Left ventricle myocardium inferior (tissue), 1 donor: ENCODE measurements around the gene LAMC3. TPM values are rescaled to one million over a fixed set of nuclear protein-coding genes. Genes with fewer than 3 reads are reported as not detected.
"Not testable (repeated sequence)": the region's sequence is repeated elsewhere in the genome, so short reads cannot be mapped to it uniquely, and the experiment has no call there.

Experiments
- DNase-seq: peaks from one replicate; pipeline ENCODE4 v3.0.0-alpha.2; 2020
- H3K27ac ChIP-seq: fragments of 200-600 bp; replicated peaks from 2 replicates; pipeline ENCODE4 v1.8.0; 2021
- H3K27me3 ChIP-seq: fragments of 200-600 bp; 2 replicates; pipeline ENCODE4 v1.8.0; 2021; ENCODE audit warnings: low read depth
- H3K36me3 ChIP-seq: fragments of 200-600 bp; 2 replicates; pipeline ENCODE4 v1.8.0; 2021
- H3K4me1 ChIP-seq: fragments of 200-600 bp; 2 replicates; pipeline ENCODE4 v1.8.0; 2021
- H3K4me3 ChIP-seq: fragments of 200-600 bp; 2 replicates; pipeline ENCODE4 v1.8.0; 2021; ENCODE audit warnings: mild to moderate bottlenecking, moderate library complexity
- H3K9me3 ChIP-seq: fragments of 200-600 bp; replicated peaks from 2 replicates; pipeline ENCODE4 v1.8.0; 2021
- CTCF ChIP-seq: fragments of 200-600 bp; IDR thresholded peaks from 2 replicates; pipeline ENCODE4 v1.8.0; 2021; ENCODE audit warnings: antibody characterized with exemption, mild to moderate bottlenecking, borderline replicate concordance
- intact Hi-C: fragments of 100-400 bp; cut with micrococcal nuclease; formaldehyde crosslinking; loops from one replicate; pipeline ENCODE4 v1.11.0; 2022
- total RNA-seq: library from RNA; stranded (reverse); fragmentation: NEBNext Ultra II Directional; extraction: Animal tissue kit (Norgen Biotek cat#: 25700); gene quantifications from one replicate; pipeline ENCODE4 v1.2.1, GENCODE V29; 2021
- donor health status: DM: no; HTN: yes; CAD: no; lungs with severe emphysema.

The LAMC3 gene
- total RNA-seq, 1 donor from 2014 or later: 0.66 TPM

GRCh38 chr9:131098391-131099101, 89.6 kb downstream of the LAMC3 start:
- peak overlapping the region; percentile 87 for H3K27ac ChIP-seq
- H3K27me3 ChIP-seq: peaks cover 58% of the 10 kb centered on the region
- H3K4me3 ChIP-seq: peak overlapping the region; percentile 78
- intact Hi-C loops: no loop called here
- no peaks in the 10 kb centered on the region for H3K36me3 ChIP-seq
- peaks cover 86% of the 10 kb centered on the region for H3K4me1 ChIP-seq
- no peak for TF ChIP-seq CTCF
- no peaks in the 10 kb centered on the region for H3K9me3 ChIP-seq
- DNase-seq: no peak

GRCh38 chr9:131099102-131099606, 90.2 kb downstream of the LAMC3 start:
- intact Hi-C loops: no loop called here
- Histone ChIP-seq H3K27ac (peak overlapping the region; percentile 87), H3K4me1 (peaks cover 91% of the 10 kb centered on the region), H3K27me3 (peaks cover 52% of the 10 kb centered on the region), H3K4me3 (peak overlapping the region; percentile 78), H3K36me3 (no peaks in the 10 kb centered on the region), H3K9me3 (no peaks in the 10 kb centered on the region)
- no peak for TF ChIP-seq CTCF
- DNase-seq: no peak

- not testable (repeated sequence) for DNase-seq
Measured at GRCh38 chr9:131099845-131100244, 90.9 kb downstream of the LAMC3 start.

GRCh38 chr9:131100445-131100844, 91.5 kb downstream of the LAMC3 start:
- Histone ChIP-seq H3K36me3 (no peaks in the 10 kb centered on the region), H3K4me3 (peak overlapping the region; percentile 78), H3K27ac (peak overlapping the region; percentile 87), H3K27me3 (peaks cover 39% of the 10 kb centered on the region), H3K9me3 (no peaks in the 10 kb centered on the region), H3K4me1 (peaks cover 84% of the 10 kb centered on the region)
- DNase-seq: no peak
- TF ChIP-seq CTCF: no peak
- intact Hi-C loops: no loop called here

More at GRCh38 chr9:131099845-131100244, 90.9 kb downstream of the LAMC3 start:
- H3K9me3 ChIP-seq, intact Hi-C loops, H3K36me3 ChIP-seq: not testable (repeated sequence)
- peak overlapping the region; percentile 87 for H3K27ac ChIP-seq
- peak overlapping the region; percentile 78 for H3K4me3 ChIP-seq
- H3K27me3 ChIP-seq: peaks cover 45% of the 10 kb centered on the region
- peaks cover 90% of the 10 kb centered on the region for H3K4me1 ChIP-seq

GRCh38 chr9:131101207-131101964, 92.4 kb downstream of the LAMC3 start:
- peaks cover 7% of the 10 kb centered on the region for H3K36me3 ChIP-seq
- H3K27me3 ChIP-seq: peaks cover 30% of the 10 kb centered on the region
- H3K4me3 ChIP-seq: no peak overlapping the region
- intact Hi-C loops: no loop called here
- H3K9me3 ChIP-seq: no peaks in the 10 kb centered on the region
- no peak for TF ChIP-seq CTCF
- no peak for DNase-seq
- H3K4me1 ChIP-seq: peaks cover 83% of the 10 kb centered on the region
- H3K27ac ChIP-seq: peak overlapping the region; percentile 87

GRCh38 chr9:131103024-131103423, 94.0 kb downstream of the LAMC3 start:
- Histone ChIP-seq H3K36me3 (peaks cover 9% of the 10 kb centered on the region), H3K27me3 (peaks cover 13% of the 10 kb centered on the region), H3K27ac (peak overlapping the region; percentile 87), H3K4me3 (peak overlapping the region; percentile 43), H3K4me1 (peaks cover 82% of the 10 kb centered on the region), H3K9me3 (no peaks in the 10 kb centered on the region)
- intact Hi-C loops: no loop called here
- no peak for DNase-seq
- TF ChIP-seq CTCF: no peak
